ENCODE measurements around the gene ICAM2. TPM values are rescaled to one million over a fixed set of nuclear protein-coding genes. Genes with fewer than 3 reads are reported as not detected.

Gene ICAM2
- total RNA-seq, 2 donors from 2014 or later, result 9.2 to 9.5 TPM

- no peak overlapping the region for H3K4me3 ChIP-seq
- no peak overlapping the region for H3K27ac ChIP-seq
- H3K27me3 ChIP-seq, result no peaks in the 10 kb centered on the region
- no peaks in the 10 kb centered on the region for H3K36me3 ChIP-seq
- no peak overlapping the region for H3K9ac ChIP-seq (ENCODE audit: low read depth in 2 of 2, low read length in 2 of 2)
- no peaks in the 10 kb centered on the region for H3K9me3 ChIP-seq
- intact Hi-C loops (cut with DNase I), result no loop called here
- H3K4me1 ChIP-seq, result no peaks in the 10 kb centered on the region
- TF ChIP-seq CTCF (IDR thresholded peaks at IDR 0.05), result no peak
- no peak for DNase-seq
These were observed 57.3 kb downstream of the ICAM2 start for GRCh38 chr17:63963123-63963522.

GRCh38 chr17:63962298-63962744 is 58.1 kb downstream of the ICAM2 start:
- H3K9ac ChIP-seq (ENCODE audit: low read depth in 2 of 2, low read length in 2 of 2), result no peak overlapping the region
- intact Hi-C loops (cut with DNase I), result no loop called here
- TF ChIP-seq CTCF (IDR thresholded peaks at IDR 0.05), result no peak
- no peaks in the 10 kb centered on the region for H3K27me3 ChIP-seq
- H3K9me3 ChIP-seq, result no peaks in the 10 kb centered on the region
- no peak for DNase-seq
- no peaks in the 10 kb centered on the region for H3K36me3 ChIP-seq
- H3K4me1 ChIP-seq, result no peaks in the 10 kb centered on the region
- no peak overlapping the region for H3K4me3 ChIP-seq
- H3K27ac ChIP-seq, result no peak overlapping the region

- no peaks in the 10 kb centered on the region for H3K4me1 ChIP-seq
- H3K9me3 ChIP-seq, result no peaks in the 10 kb centered on the region
- H3K4me3 ChIP-seq, result no peak overlapping the region
- no peaks in the 10 kb centered on the region for H3K36me3 ChIP-seq
- no peak for TF ChIP-seq CTCF (IDR thresholded peaks at IDR 0.05)
- no peak overlapping the region for H3K27ac ChIP-seq
- no peaks in the 10 kb centered on the region for H3K27me3 ChIP-seq
- peak; percentile 64 for DNase-seq
- peak overlapping the region in 1 of 2 donors; percentile 1 for H3K9ac ChIP-seq (ENCODE audit: low read depth in 2 of 2, low read length in 2 of 2)
- intact Hi-C loops (cut with DNase I), result no loop called here
These were observed 58.8 kb downstream of the ICAM2 start for GRCh38 chr17:63961355-63962212.

- no peak overlapping the region for H3K4me3 ChIP-seq
- H3K9ac ChIP-seq (ENCODE audit: low read depth in 2 of 2, low read length in 2 of 2), result no peak overlapping the region
- DNase-seq, result no peak
- H3K27me3 ChIP-seq, result no peaks in the 10 kb centered on the region
- no peaks in the 10 kb centered on the region for H3K9me3 ChIP-seq
- H3K36me3 ChIP-seq, result no peaks in the 10 kb centered on the region
- no peaks in the 10 kb centered on the region for H3K4me1 ChIP-seq
- no peak for TF ChIP-seq CTCF (IDR thresholded peaks at IDR 0.05)
- intact Hi-C loops (cut with DNase I), result no loop called here
- no peak overlapping the region for H3K27ac ChIP-seq
These were observed 60.0 kb downstream of the ICAM2 start for GRCh38 chr17:63960430-63960829.

- H3K27ac ChIP-seq, result no peak overlapping the region
- no peak overlapping the region for H3K4me3 ChIP-seq
- H3K9me3 ChIP-seq, result no peaks in the 10 kb centered on the region
- intact Hi-C loops (cut with DNase I), result no loop called here
- DNase-seq, result no peak
- no peaks in the 10 kb centered on the region for H3K4me1 ChIP-seq
- no peak overlapping the region for H3K9ac ChIP-seq (ENCODE audit: low read depth in 2 of 2, low read length in 2 of 2)
- no peaks in the 10 kb centered on the region for H3K27me3 ChIP-seq
- no peak for TF ChIP-seq CTCF (IDR thresholded peaks at IDR 0.05)
- no peaks in the 10 kb centered on the region for H3K36me3 ChIP-seq
These were observed 60.4 kb downstream of the ICAM2 start for GRCh38 chr17:63960006-63960405.

Measured in colonic mucosa (tissue), 4 donors.